GM10266 (cell line): Measurements from ENCODE around the gene PTCSC3.

Experiments used
- DNase-seq: peaks from one replicate; pipeline ENCODE4 v3.0.0; 2012; ENCODE audit errors: extremely low spot score
- CTCF ChIP-seq: IDR thresholded peaks from 2 replicates; pipeline ENCODE4 v1.5.1; 2012; ENCODE audit warnings: mild to moderate bottlenecking, low read depth; ENCODE audit not compliant: control insufficient read depth, insufficient read depth; ENCODE audit errors: missing control alignments

Gene PTCSC3

GRCh38 chr14:36087411-36087810 is 89.1 kb downstream of the PTCSC3 start:
- no peak for TF ChIP-seq CTCF
- DNase-seq: no peak

- no peak for TF ChIP-seq CTCF
- DNase-seq: no peak
These were observed 89.7 kb downstream of the PTCSC3 start for GRCh38 chr14:36086629-36087395.

GRCh38 chr14:36085861-36086260 is 90.7 kb downstream of the PTCSC3 start:
- no peak for DNase-seq
- TF ChIP-seq CTCF: no peak
